ENCODE data around the gene FICD.

The FICD gene

DNA sequence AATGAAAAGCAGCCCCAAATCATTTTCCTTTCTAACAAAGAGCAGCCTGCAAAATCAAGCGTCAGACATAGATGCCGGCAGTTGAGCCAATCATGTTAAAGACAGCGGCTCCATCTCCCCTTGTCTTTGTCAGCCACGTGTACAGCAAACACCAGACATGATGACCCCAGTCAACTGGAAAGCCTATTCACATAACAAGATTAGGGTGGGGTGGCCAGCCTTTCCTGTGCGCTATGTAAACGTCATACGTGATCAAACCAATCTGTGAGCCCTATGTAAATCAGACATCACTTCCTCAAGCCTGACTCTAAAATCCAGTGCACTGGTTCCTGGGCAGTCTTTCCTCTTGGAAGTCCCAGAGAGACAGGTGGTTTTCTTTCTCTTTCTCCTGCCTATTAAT is 9.9 kb upstream of the FICD start:
- no peak for DNase-seq

DNA sequence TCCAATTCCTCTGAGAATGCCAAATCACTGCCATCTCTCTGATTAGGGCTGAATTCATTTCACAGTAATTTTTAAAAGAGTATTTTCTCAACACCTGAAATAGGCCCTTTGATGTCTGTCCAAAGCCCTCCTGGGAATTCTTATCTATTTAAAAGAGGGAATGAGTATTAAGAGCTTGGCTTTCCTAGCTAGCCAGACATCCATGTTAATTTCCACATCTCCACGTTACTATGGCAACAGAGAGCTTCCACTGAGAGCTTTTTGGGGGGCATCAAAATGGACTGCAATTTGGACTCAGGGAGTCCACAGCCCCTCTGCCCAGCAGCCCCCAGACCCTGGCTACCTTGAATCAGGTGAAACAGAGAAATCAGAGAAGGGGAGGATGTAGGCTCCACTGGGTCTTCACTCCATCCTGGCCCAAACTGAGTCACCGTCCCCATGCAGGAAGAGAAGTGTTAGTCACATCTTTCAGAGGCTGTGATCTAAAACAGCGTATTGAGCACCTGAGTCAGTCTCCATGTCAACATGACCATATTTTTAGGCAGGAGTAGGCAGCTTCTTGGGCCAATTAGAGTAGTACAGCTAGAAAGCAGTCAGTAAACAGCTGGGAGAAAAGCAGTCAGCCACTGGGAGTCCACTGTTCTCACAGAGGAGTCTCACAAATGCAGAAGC is 7.0 kb upstream of the FICD start:
- no peak for DNase-seq

DNA sequence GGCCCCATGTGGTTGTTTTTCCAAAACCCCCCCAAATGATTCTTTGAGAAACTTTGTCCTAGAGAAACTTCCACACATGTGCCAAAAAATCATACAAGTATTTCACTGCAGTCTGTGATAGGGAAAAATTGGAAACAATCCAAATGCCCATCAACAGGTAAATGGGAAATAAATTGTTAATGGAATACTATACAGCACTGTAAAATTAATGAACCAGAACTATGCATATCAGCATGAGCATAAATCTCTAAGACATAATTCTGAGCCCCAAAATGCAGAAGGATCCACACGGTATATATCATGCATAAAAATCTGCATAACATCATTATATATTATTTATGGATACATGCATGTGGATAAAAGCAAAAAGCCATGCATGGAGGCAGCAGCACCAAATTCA is 5.3 kb upstream of the FICD start:
- DNase-seq = no peak

- no peak for DNase-seq
Measured at GRCh38 chr12:108510836-108511235, 4.2 kb upstream of the FICD start.

DNA sequence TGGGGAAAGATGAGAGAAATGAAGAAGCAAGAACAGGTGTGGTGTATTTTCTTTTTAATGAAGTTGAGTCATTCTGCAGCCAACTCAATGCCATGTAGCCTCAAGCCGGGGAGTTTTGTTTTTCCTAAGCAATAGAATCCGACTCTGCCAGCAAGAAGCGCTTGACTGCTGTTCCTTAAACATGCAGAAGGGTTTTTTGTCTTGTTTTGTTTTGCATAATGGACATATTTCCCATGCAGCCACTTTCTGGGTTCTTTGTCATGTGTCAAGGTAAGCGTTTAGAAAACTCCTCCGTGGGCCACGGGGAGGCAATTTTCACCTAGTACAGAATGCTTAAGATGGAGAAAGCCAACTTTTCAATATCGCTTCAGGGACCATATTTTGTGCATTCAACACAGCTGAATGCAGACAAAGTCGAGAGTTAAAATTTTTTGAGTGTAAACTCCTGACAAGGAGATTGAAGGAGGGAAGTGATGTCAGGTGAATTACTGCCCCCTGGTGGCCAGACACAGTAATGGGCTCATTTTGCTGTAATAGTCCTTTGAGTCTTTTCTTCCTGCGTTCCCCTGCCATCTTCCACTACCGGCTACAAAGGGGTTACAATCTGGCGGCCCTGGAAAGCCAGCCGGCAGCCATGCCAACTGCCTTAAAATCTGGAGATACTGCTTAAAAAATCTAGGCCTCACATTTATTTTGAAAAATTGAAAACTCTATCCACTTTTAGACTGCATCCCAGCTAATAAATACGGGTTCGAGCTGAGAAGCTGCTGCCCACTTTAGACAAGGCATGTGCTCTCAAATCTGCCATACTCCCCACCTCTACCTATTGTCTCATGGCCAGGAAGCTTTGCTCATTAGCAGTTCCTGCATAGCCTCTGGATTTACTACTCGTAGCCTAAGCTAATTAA is 3.2 kb upstream of the FICD start:
- DNase-seq = peak; percentile 28

DNA sequence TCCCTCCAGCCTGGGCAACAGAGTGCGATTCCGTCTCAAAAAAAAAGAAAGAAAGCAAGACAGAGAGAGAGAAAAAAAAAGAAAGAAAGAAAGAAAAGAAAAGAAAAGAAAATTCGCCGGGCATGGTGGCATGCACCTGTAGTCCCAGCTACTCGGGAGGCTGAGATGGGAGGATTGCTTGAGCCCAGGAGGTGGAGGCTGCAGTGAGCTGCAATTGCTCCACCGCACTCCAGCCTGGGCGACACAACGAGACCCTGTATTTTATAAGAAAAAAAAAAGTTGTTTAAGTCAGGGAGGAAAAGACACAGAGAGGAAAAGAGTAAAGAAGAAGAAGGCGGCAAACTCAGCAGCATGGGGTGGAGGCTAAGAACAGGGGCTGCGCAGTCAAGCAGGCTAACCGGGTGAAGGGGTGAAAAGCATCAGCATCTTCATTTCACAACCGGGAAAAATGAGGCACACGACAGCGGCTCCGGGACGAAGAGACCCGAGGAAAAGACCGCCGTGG is 557 bp upstream of the FICD start:
- no peak for DNase-seq

- peak; percentile 27 for DNase-seq
Measured at GRCh38 chr12:108515916-108516315, 839 bp downstream of the FICD start.

- DNase-seq = no peak
Measured at GRCh38 chr12:108516511-108517275, 1.6 kb downstream of the FICD start.

DNA sequence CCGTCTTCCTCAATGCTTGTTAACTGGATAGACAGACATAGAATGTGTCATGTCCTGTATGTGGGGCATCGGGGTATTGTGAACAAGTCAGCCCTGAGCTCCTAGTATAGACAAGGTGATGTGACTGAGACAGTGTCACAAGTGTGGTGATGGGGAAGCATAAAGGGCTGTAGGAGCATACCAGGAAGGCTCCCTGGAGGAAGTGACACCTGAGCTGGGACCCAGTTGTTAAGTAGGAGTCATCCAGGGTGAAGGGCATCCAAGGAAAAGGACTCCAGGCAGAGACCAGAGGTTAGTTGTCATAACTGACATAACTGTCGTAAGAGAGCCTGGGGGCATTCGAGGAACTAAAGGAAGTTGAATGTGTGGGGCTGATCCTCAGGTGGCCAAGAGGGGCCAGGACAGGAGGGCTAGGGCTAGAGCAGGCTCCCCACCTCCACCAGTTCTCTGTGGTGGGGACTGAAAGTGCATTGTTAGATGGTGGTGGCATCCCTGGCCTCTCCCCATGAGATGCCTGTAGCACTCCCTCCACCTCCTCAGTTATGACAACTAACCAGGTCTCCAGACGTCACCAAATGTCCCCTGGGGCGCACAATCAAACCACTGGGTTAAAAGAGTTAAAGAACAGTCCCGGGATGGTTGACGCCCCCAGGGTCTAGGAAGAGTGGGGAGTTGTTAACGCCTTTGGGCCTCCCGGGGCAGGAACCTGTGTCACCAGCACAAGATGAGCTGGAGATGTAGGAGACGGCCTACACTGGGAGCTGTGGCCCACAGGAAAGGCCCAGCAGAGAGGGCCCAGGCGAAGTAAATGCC is 2.4 kb downstream of the FICD start:
- no peak for DNase-seq

- DNase-seq = no peak
Measured at GRCh38 chr12:108518101-108518715, 3.1 kb downstream of the FICD start.

GRCh38 chr12:108518716-108519496 is 3.8 kb downstream of the FICD start:
- no peak for DNase-seq

- DNase-seq = no peak
Measured at GRCh38 chr12:108519558-108519957, 4.5 kb downstream of the FICD start.

DNA sequence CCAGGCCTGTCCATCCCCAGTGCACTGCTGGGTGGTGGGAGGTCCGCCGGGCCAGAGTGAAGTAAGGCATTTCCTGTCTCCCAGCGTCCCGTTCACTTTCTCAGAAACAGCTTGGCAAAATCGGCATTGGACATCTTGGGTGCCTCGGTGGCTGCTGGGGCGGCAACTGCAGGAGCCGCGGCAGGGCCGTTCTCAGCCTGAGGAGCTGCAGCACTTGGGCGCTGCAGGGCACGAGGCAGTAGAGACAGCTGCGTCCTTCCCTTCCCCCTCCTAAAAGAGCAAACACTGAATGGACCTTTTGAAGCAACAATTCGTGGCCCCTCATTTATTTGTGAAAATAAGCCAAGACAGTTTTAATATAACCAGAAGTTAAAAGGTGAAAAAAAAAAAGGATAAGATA is 8.3 kb downstream of the FICD start:
- DNase-seq = no peak

DNA sequence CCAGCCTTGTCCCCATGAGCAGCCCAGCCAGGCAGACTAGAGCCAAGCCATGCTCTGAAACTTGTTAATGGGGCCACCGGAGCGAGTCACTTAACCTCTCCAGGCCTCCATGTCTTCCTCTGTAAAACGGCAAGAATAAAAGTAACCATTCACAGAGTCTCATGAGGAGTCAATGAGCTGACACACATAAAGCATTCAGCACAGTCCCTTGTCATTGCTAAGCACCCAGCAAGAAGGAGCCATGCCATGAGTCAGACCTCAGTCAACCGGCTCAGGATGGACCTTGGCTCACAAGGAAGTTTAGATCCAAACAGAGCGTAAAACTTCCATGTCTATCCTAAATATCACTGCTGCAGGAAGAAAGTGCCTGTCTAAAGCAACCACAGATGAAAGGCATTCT is 10.6 kb downstream of the FICD start:
- no peak for DNase-seq

GRCh38 chr12:108526482-108527165 is 11.5 kb downstream of the FICD start:
- DNase-seq = no peak

DNA sequence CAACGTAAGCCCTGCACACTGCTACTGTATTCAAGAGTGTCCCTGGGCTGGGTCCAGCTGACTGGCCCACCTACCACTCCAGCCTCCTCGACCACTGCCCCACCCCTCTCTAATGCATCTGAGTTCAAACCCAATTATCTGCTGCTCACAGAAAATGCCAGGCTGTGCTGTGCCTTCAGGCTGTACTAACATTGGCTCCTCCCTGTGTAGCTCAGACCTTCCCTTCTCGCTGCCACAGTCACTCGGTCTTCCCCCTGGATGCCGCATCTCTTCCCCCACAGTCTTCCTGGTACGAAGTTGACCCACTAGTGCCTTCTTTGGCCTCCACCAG is 12.1 kb downstream of the FICD start:
- no peak for DNase-seq

DNA sequence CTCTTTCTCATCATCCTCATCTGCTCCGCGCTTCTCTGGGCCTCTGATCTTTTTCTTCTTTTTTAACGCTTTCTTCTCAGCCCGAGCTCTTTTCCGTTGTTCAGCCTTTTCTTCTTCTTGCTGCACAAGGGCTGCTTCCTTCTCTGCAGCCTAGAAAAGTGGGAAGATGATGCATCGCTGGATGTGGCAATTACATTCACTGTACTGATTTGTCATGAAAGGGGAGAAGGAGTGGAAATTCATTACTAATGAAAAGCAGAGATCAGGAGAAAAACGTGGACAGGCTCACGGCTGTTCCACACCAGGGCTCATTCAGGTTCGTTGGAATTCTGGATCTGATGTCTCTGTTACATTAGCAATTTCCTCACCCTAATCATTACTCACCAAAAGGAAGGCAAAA is 15.1 kb downstream of the FICD start:
- DNase-seq = no peak

GRCh38 chr12:108531929-108532848 is 17.1 kb downstream of the FICD start:
- peak; percentile 96 for DNase-seq

DNA sequence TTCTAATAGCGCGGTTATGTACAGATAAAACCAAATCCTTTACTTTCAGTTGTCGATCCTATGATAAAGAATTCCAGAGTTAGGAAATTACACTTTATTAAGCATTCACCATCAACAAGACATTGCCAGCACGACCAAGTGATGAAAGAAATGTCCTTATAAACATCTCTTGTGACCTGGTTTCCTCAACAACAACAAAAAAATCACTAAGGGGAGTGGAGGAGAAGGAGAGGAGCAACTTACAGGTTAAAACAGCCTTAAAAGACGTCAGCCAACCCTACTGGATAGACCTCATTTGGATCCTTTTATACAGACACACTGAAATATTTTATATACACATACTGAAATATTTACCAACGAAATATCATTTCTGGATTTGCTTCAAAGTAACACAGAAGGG is 23.1 kb downstream of the FICD start:
- DNase-seq = no peak
